K562 (cell line): Measurements from ENCODE around the gene MYO1B. TPM values are rescaled to one million over a fixed set of nuclear protein-coding genes. Genes with fewer than 3 reads are reported as not detected.

Experiments used
- ATAC-seq: fragments of 200-7000 bp; cut with Tn5 transposase; 3 replicates; pipeline ENCODE4 v1.9.1; 2020; ENCODE audit warnings: moderate library complexity
- BruUV-seq: library from RNA; stranded (reverse); fragments of 400-500 nt; replicated peaks from 2 replicates; lab custom pipeline; 2021; lab: Mats Ljungman, UMichigan
- CTCF ChIA-PET: fragments of 300-600 bp; formaldehyde crosslinking; extraction: SDS; loops from one replicate; lab custom pipeline; 2021; ENCODE audit warnings: low intra/inter-chr PET ratio; lab: Yijun Ruan, JAX
- POLR2A ChIA-PET: fragments of 300-600, 350-650 bp; sonication (Branson Sonifier 250); formaldehyde crosslinking; extraction: SDS; loops from one replicate; lab custom pipeline; 2021; ENCODE audit warnings: antibody characterized with exemption, inconsistent platforms; lab: Yijun Ruan, JAX
- DNase-seq, 4 experiments: peaks; one replicate each; pipeline versions ENCODE4 v3.0.0 to v3.0.0-alpha.2; 2011 to 2018; ENCODE audit warnings: low spot score in 3 of 4, mixed read lengths in 3 of 4; ENCODE audit errors: extremely low read depth in 1 of 4
- FAIRE-seq: peaks from 2 replicates; lab custom pipeline; 2011; peaks lifted over from hg19 to GRCh38; lab: Jason Lieb, UNC
- H2AFZ ChIP-seq: 2 replicates; pipeline ENCODE4 v1.6.0; 2011; ENCODE audit warnings: low read depth, low read length, control low read depth, inconsistent platforms
- H3K27ac ChIP-seq: fragments of 200-600 bp; 3 replicates; pipeline ENCODE4 v1.8.0; 2011; ENCODE audit warnings: low read depth, mild to moderate bottlenecking, control low read depth, inconsistent platforms, low read length, moderate library complexity, mixed read lengths; ENCODE audit errors: extremely low read depth
- H3K27me3 ChIP-seq, 2 experiments: fragments of 300-600 bp in 1 of 2; 2 replicates in 1 of 2; 3 replicates in 1 of 2; pipeline versions ENCODE4 v1.6.0 to v1.8.0; 2011; ENCODE audit warnings: inconsistent platforms in 2 of 2, low read length in 2 of 2, mild to moderate bottlenecking in 1 of 2, mixed read lengths in 1 of 2, moderate library complexity in 1 of 2; ENCODE audit not compliant: control insufficient read depth in 2 of 2, insufficient read depth in 2 of 2
- H3K36me3 ChIP-seq: fragments of 300-600 bp; 3 replicates; pipeline ENCODE4 v1.8.0; 2011; ENCODE audit warnings: mild to moderate bottlenecking, low read length, inconsistent platforms; ENCODE audit not compliant: control insufficient read depth, insufficient read depth
- H3K4me1 ChIP-seq, 2 experiments: fragments of 200-600 bp in 1 of 2; replicated peaks in 1 of 2; 2 replicates in 1 of 2; 3 replicates in 1 of 2; pipeline versions ENCODE4 v1.5.1 to v1.8.0; 2011; ENCODE audit warnings: inconsistent platforms in 2 of 2, low read length in 2 of 2, mild to moderate bottlenecking in 1 of 2, mixed read lengths in 1 of 2, moderate library complexity in 1 of 2; ENCODE audit not compliant: control insufficient read depth in 2 of 2, insufficient read depth in 2 of 2
- H3K4me2 ChIP-seq: 2 replicates; pipeline ENCODE4 v1.6.1; 2011; ENCODE audit warnings: low read length, control low read depth, inconsistent platforms, mixed read lengths; ENCODE audit not compliant: insufficient read depth
- H3K4me3 ChIP-seq: fragments of 200-600 bp; sonication (generic), shearing (Covaris generic); 2 replicates; pipeline ENCODE4 v1.5.1; 2016; ENCODE audit warnings: control low read depth, inconsistent platforms
- H3K79me2 ChIP-seq: fragments of 200-600 bp; 3 replicates; pipeline ENCODE4 v1.8.0; 2011; ENCODE audit warnings: low read length, inconsistent platforms; ENCODE audit not compliant: control insufficient read depth, insufficient read depth
- H3K9ac ChIP-seq, 2 experiments: 2 replicates each; pipeline versions ENCODE4 v1.6.0 to v1.6.1; 2011; ENCODE audit warnings: low read depth in 2 of 2, low read length in 2 of 2, control low read depth in 1 of 2, inconsistent platforms in 1 of 2, mild to moderate bottlenecking in 1 of 2, mixed read lengths in 1 of 2; ENCODE audit not compliant: insufficient read depth in 1 of 2
- H3K9me1 ChIP-seq: one replicate; pipeline ENCODE4 v1.6.0; 2011; ENCODE audit warnings: inconsistent platforms, mild to moderate bottlenecking, low read length, moderate library complexity; ENCODE audit not compliant: control insufficient read depth, insufficient read depth
- H3K9me3 ChIP-seq: replicated peaks from 2 replicates; pipeline ENCODE4 v1.5.1; 2011; ENCODE audit warnings: low read depth, low read length, inconsistent platforms; ENCODE audit not compliant: control insufficient read depth, insufficient read depth
- H4K20me1 ChIP-seq: replicated peaks from 2 replicates; pipeline ENCODE4 v1.6.1; 2011; ENCODE audit warnings: low read length, inconsistent platforms, mixed read lengths; ENCODE audit not compliant: control insufficient read depth, insufficient read depth
- DPF2 ChIP-seq: fragments of 450-650 bp; IDR thresholded peaks from 2 replicates; pipeline ENCODE4 v1.6.1; 2016
- HNRNPH1 ChIP-seq: fragments of 200-400 bp; formaldehyde crosslinking; optimal IDR thresholded peaks from 2 replicates; pipeline ENCODE3; 2017; ENCODE audit warnings: low read depth, mild to moderate bottlenecking, low read length, moderate library complexity
- NFATC3 ChIP-seq: fragments of 450-650 bp; IDR thresholded peaks from 2 replicates; pipeline ENCODE4 v1.6.1; 2017; ENCODE audit warnings: mild to moderate bottlenecking
- SLC30A9 ChIP-seq: fragments of 250-450 bp; sonication (Bioruptor Pico); IDR thresholded peaks from 2 replicates; pipeline ENCODE4 v1.8.0; 2022; ENCODE audit warnings: mild to moderate bottlenecking, moderate library complexity
- TCFL5 ChIP-seq: fragments of 250-450 bp; sonication (Bioruptor Pico); conservative IDR thresholded peaks from 2 replicates; pipeline ENCODE4 v1.6.1; 2021; ENCODE audit warnings: mild to moderate bottlenecking, moderate library complexity, matching md5 sums
- TRIM28 ChIP-seq: fragments of 450-650 bp; IDR thresholded peaks from 2 replicates; pipeline ENCODE4 v1.6.1; 2017
- WGBS: fragments of 100-300 bp; shearing (Covaris generic); methylation state at CpG from one replicate; pipeline ENCODE4 v1.1.6; 2016; ENCODE audit warnings: low coverage, mixed read lengths; ENCODE audit not compliant: insufficient coverage; ENCODE audit errors: missing lambda C conversion rate; 5-methylcytosine and 5-hydroxymethylcytosine counted together
- in situ Hi-C: fragments of 300-500 bp; cut with MboI; formaldehyde crosslinking; loops from 4 replicates; pipeline ENCODE4 v1.15.0; 2018; ENCODE audit warnings: inconsistent platforms, mixed read lengths
- intact Hi-C: fragments of 100-400 bp; cut with micrococcal nuclease; formaldehyde crosslinking; loops from 2 replicates; pipeline ENCODE4 v1.14.2; 2022
- polyA plus RNA-seq, 8 experiments: library from polyadenylated mRNA; depleted of rRNA in 4 of 8; stranded (reverse) in 5 of 8; unstranded in 3 of 8; fragments of >200 nt; fragmentation: Nextera tagmentation in 2 of 8; fragmentation: Illumina TruSeq in 1 of 8; extraction: Ambion mirVana in 2 of 8; extraction: Trizol in 1 of 8; gene quantifications; 2 replicates each; pipeline versions ENCODE4 v1.2.1 to v1.2.3, GENCODE V29; 2011 to 2014; ENCODE audit warnings: inconsistent platforms in 1 of 8, missing spikeins in 1 of 8
- total RNA-seq, 7 experiments: library from RNA; depleted of rRNA in 6 of 7; stranded (reverse); fragments of >200 nt in 6 of 7; fragmentation: Illumina TruSeq in 2 of 7; extraction: Trizol in 2 of 7; gene quantifications; 2 replicates each; pipeline versions ENCODE4 v1.2.1 to v1.2.3, GENCODE V29; 2011 to 2021; ENCODE audit warnings: low replicate concordance in 1 of 7
- TF ChIP-seq, protein P1 (sequence below), 2 experiments: fragments of 450-650 bp; IDR thresholded peaks; 2 replicates each; pipeline ENCODE4 v1.6.1; 2018; ENCODE audit warnings: mild to moderate bottlenecking in 2 of 2, low read depth in 1 of 2; ENCODE audit not compliant: partially characterized antibody in 2 of 2
- TF ChIP-seq, protein P2 (sequence below): fragments of 450-650 bp; IDR thresholded peaks from 2 replicates; pipeline ENCODE4 v1.6.1; 2016

Gene MYO1B
- total and polyA plus RNA-seq, 9 of the 15 experiments (the other 6 are each of a cell fraction or from before 2014, with no cell fraction given): 0.04 to 0.33 (median 0.20) TPM; not detected in 5

DNA sequence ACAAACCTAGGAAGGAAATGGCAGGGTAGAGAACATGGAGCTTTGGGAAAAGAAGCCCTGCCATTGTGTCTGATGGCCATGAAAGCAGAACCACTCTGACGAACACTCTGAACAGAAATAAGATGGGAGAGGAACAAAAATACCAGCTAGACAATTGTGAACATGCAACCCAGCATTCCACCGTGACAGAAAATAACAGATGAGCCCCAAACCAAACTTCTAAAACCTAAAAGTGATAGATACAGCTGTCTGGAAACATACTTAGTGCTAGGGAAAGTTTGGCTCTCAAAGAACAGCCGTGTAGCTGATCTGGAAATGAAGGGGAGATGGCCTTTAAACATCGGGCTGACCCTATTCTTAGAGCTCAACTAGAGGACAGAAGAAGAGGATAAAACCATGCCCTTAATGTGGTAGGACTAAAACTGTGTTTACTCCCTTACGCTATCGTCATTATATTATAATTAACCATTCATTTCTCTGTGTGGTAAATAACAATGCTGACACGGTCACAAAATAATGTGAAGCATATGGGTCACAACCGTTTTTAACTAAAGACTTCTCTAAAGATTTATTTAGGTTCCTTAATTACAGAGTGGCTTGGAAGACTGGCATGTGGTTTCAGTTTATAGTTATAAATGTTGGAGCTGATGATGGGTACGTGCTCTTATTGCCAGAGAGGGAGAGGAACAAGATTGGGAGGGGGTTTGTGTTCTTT, 80.6 kb downstream of the MYO1B start:
- DNase-seq (no peak), FAIRE-seq (no peak), ATAC-seq (no peak)
- H3K9ac ChIP-seq: no peak overlapping the region
- 1% methylated on average over 9 of the region's 9 CpGs for WGBS
- TF ChIP-seq TRIM28: no peak
- TF ChIP-seq, protein P1, sequence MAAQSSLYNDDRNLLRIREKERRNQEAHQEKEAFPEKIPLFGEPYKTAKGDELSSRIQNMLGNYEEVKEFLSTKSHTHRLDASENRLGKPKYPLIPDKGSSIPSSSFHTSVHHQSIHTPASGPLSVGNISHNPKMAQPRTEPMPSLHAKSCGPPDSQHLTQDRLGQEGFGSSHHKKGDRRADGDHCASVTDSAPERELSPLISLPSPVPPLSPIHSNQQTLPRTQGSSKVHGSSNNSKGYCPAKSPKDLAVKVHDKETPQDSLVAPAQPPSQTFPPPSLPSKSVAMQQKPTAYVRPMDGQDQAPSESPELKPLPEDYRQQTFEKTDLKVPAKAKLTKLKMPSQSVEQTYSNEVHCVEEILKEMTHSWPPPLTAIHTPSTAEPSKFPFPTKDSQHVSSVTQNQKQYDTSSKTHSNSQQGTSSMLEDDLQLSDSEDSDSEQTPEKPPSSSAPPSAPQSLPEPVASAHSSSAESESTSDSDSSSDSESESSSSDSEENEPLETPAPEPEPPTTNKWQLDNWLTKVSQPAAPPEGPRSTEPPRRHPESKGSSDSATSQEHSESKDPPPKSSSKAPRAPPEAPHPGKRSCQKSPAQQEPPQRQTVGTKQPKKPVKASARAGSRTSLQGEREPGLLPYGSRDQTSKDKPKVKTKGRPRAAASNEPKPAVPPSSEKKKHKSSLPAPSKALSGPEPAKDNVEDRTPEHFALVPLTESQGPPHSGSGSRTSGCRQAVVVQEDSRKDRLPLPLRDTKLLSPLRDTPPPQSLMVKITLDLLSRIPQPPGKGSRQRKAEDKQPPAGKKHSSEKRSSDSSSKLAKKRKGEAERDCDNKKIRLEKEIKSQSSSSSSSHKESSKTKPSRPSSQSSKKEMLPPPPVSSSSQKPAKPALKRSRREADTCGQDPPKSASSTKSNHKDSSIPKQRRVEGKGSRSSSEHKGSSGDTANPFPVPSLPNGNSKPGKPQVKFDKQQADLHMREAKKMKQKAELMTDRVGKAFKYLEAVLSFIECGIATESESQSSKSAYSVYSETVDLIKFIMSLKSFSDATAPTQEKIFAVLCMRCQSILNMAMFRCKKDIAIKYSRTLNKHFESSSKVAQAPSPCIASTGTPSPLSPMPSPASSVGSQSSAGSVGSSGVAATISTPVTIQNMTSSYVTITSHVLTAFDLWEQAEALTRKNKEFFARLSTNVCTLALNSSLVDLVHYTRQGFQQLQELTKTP (IDR thresholded peaks at IDR 0.05; ENCODE audit: low read depth in 1 of 2, partially characterized antibody in 2 of 2): no peak
- no peak for TF ChIP-seq TCFL5 (CRISPR knock-in tag)
- TF ChIP-seq DPF2: no peak
- no peak for TF ChIP-seq HNRNPH1
- TF ChIP-seq, protein P2, sequence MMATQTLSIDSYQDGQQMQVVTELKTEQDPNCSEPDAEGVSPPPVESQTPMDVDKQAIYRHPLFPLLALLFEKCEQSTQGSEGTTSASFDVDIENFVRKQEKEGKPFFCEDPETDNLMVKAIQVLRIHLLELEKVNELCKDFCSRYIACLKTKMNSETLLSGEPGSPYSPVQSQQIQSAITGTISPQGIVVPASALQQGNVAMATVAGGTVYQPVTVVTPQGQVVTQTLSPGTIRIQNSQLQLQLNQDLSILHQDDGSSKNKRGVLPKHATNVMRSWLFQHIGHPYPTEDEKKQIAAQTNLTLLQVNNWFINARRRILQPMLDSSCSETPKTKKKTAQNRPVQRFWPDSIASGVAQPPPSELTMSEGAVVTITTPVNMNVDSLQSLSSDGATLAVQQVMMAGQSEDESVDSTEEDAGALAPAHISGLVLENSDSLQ: no peak
- TF ChIP-seq SLC30A9 (CRISPR knock-in tag): no peak
- no peak for TF ChIP-seq NFATC3
- H3K4me2 ChIP-seq: no peak overlapping the region
- no TSS peak for BruUV-seq
- ChIA-PET POLR2A (no interaction called here), CTCF (no interaction called here)
- no peaks in the 10 kb centered on the region for H4K20me1 ChIP-seq
- no peaks in the 10 kb centered on the region for H3K9me1 ChIP-seq
- no peaks in the 10 kb centered on the region for H3K4me1 ChIP-seq
- no peak overlapping the region for H3K27ac ChIP-seq
- H3K27me3 ChIP-seq: no peaks in the 10 kb centered on the region
- H3K36me3 ChIP-seq: no peaks in the 10 kb centered on the region
- no peaks in the 10 kb centered on the region for H3K9me3 ChIP-seq
- no peak overlapping the region for H2AFZ ChIP-seq
- no peak overlapping the region for H3K4me3 ChIP-seq
- no peaks in the 10 kb centered on the region for H3K79me2 ChIP-seq
- intact Hi-C loops: no loop called here
- in situ Hi-C loops: no loop called here
